Aorta (tissue), 5 donors: ENCODE data around the gene KLHL40. TPM values are rescaled to one million over a fixed set of nuclear protein-coding genes. Genes with fewer than 3 reads are reported as not detected.

ENCODE experiments used
- ATAC-seq: fragments of 200-7000 bp; cut with Tn5 transposase; one replicate; pipeline ENCODE4 v1.9.1; 2022; ENCODE audit warnings: moderate library complexity; ENCODE audit not compliant: low FRiP score
- DNase-seq, 2 donors: peaks; one replicate each; pipeline ENCODE4 v3.0.0-alpha.2; 2020
- H3K27ac ChIP-seq, 2 donors: one replicate each; pipeline ENCODE4 v1.5.1; 2013; ENCODE audit warnings: low read length in 2 of 2, mild to moderate bottlenecking in 2 of 2, moderate library complexity in 2 of 2, control low read depth in 1 of 2, inconsistent platforms in 1 of 2, low read depth in 1 of 2
- H3K27me3 ChIP-seq, 2 donors: one replicate each; pipeline ENCODE4 v1.6.1; 2013; ENCODE audit warnings: control low read depth in 1 of 2, low read length in 1 of 2, mild to moderate bottlenecking in 1 of 2, moderate library complexity in 1 of 2; ENCODE audit not compliant: insufficient read depth in 2 of 2, control insufficient read depth in 1 of 2
- H3K36me3 ChIP-seq, 2 donors: one replicate each; pipeline ENCODE4 v1.6.1; 2013; ENCODE audit warnings: control low read depth in 1 of 2, low read length in 1 of 2, mild to moderate bottlenecking in 1 of 2; ENCODE audit not compliant: insufficient read depth in 2 of 2, control insufficient read depth in 1 of 2
- H3K4me1 ChIP-seq, 2 donors: one replicate each; pipeline ENCODE4 v1.6.1; 2013; ENCODE audit warnings: low read length in 2 of 2, control low read depth in 1 of 2, mild to moderate bottlenecking in 1 of 2, moderate library complexity in 1 of 2; ENCODE audit not compliant: insufficient read depth in 2 of 2, control insufficient read depth in 1 of 2
- H3K4me3 ChIP-seq, 2 donors: one replicate each; pipeline ENCODE4 v1.5.1; 2013; ENCODE audit warnings: low read length in 2 of 2, control low read depth in 1 of 2, mild to moderate bottlenecking in 1 of 2
- H3K9me3 ChIP-seq: one replicate; pipeline ENCODE4 v1.6.1; 2013; ENCODE audit warnings: mild to moderate bottlenecking, low read length; ENCODE audit not compliant: control insufficient read depth
- WGBS, 2 donors: extraction: QIAGEN DNeasy Blood & Tissue Kit; methylation state at CpG; one replicate each; pipeline ENCODE4 v1.1.7; 2013; 5-methylcytosine and 5-hydroxymethylcytosine counted together
- intact Hi-C, 2 donors: fragments of 100-400 bp; cut with DNase I; formaldehyde crosslinking; loops; one replicate each; pipeline versions ENCODE4 v1.14.2 to v1.15.0; 2022
- polyA plus RNA-seq, 2 donors: library from polyadenylated mRNA; stranded (reverse); fragments of 200-250 nt; gene quantifications; one replicate each; pipeline ENCODE4 v1.2.3, GENCODE V29; 2013
- total RNA-seq, 2 donors: library from RNA; stranded (reverse); fragmentation: NEBNext Ultra II Directional; extraction: Animal tissue kit (Norgen Biotek cat#: 25700); gene quantifications; one replicate each; pipeline ENCODE4 v1.2.1, GENCODE V29; 2021
- donor health status: healthy with polysubstance abuse.
- donor health status: Bipolar disorder and iron deficiency.
- donor health status: DM: no; HTN: no; CAD: no.
- donor health status: DM: no; HTN: no; CAD: no.
- donor health status: DM: yes; HTN: yes; CAD: no.

The KLHL40 gene
- total and polyA plus RNA-seq, 4 donors, result 0.26 TPM; not detected in 3

DNA sequence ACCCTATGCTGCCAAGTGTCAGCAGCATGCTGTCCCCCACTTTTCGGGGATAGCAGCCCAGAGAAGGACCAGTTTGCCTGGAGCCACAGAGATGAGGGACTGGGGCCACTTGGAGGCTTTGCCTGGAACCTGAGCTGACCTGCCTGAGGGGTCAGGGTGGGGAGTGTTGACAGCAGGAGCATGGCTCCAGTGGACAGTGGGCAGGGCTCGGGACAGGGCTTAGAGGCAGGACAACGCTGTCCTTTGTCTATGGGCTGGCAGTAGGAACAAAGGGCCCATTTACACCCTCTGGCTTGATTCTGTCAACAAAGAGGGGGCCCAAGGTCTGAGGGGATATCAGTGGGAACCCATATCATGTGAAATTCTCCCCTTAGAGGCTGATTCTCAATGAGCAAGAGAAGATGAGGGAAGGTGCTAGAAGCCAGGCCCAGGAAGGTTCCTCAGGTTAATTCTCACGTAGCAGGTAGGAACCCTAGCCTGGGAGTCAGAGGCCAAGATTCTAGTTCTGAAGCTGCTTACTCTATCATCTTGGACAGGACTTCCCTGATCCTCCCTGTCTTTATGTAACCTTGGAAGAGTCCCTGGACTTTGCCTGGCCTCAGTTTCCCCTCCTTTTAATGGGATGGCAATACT, 47.0 kb downstream of the KLHL40 start:
- H3K27ac ChIP-seq, result no peak overlapping the region
- H3K4me1 ChIP-seq, result no peaks in the 10 kb centered on the region
- 76 to 94% methylated on average over 4 of the region's 4 CpGs for WGBS, 2 donors
- H3K27me3 ChIP-seq, result no peaks in the 10 kb centered on the region
- DNase-seq (no peak), ATAC-seq (no peak)
- intact Hi-C loops, result no loop called here
- H3K4me3 ChIP-seq, result no peak overlapping the region
- H3K36me3 ChIP-seq, result no peaks in the 10 kb centered on the region
- no peaks in the 10 kb centered on the region for H3K9me3 ChIP-seq

DNA sequence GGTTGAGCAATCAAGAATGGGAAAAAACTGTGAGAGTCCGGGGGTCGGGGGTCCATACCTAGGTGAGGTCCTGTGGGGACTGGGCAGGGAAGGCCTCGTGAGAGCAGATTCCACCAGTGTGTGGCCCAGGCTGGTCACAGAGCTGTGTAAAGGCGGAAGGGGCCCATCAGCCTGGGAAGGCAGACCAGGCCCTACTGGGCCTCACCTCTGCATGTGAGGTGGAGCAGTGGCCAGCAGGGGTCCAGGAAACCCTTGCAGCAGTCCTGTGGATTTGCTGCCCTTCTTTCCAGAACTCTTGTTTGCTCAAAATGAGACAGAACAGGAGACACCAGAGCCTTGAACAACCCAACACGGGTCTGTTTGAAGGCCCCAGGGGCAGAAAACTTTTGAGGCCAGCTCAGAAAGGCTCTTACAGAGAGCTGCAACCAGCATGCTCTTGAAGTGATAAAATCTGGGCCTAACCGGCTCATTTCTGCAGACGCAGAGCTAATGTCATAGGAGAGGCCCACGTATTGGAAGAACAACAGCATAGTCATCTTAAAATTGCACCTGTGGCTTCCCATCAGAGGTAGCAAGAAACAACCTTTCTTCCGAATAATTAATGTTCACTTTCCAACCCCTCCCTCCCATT, 47.6 kb downstream of the KLHL40 start:
- H3K4me3 ChIP-seq, result no peak overlapping the region
- 81 to 89% methylated on average over 9 of the region's 9 CpGs for WGBS, 2 donors
- no peaks in the 10 kb centered on the region for H3K4me1 ChIP-seq
- ATAC-seq (no peak), DNase-seq (no peak)
- H3K27ac ChIP-seq, result no peak overlapping the region
- intact Hi-C loops, result no loop called here
- H3K27me3 ChIP-seq, result no peaks in the 10 kb centered on the region
- no peaks in the 10 kb centered on the region for H3K9me3 ChIP-seq
- no peaks in the 10 kb centered on the region for H3K36me3 ChIP-seq

DNA sequence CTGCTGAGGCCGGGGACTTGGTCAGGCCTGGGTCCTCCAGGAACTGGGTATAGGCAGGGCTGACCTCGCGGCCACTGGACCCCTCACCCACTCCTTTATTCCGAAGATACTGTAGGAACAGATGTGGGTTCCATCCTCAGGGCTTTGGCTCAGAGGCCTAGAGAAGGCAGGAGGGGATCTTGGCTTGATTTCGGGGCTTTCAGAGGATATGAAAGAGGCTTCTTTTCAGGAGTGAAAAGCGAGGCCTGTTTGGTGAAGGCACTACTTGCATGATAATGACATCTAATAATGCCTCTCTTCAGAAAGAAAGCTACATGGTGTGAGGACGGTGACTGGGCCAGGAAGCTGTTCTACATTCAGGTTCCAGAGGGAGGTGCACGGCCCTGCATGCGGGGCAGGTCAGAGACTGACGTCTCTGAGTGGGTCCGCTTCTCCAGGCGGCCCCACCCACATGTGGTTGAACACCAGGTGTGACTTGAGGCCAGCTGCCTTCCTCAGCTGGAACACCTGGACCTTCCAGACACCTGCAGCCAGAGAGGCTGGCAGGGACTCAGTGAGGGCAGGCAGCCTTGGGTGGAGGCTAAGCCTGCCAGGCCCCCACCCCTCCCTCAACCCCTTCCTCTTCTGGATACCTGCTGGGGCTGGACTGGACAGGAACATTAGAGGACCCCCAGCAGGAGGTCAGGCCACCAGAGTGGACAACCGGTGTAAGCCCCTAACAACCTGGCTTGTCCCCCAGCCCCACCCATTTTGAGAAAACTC, 48.3 kb downstream of the KLHL40 start:
- ATAC-seq (no peak), DNase-seq (no peak)
- H3K27ac ChIP-seq, result no peak overlapping the region
- H3K36me3 ChIP-seq, result no peaks in the 10 kb centered on the region
- H3K4me1 ChIP-seq, result no peaks in the 10 kb centered on the region
- H3K9me3 ChIP-seq, result no peaks in the 10 kb centered on the region
- WGBS, 2 donors, result 90 to 91% methylated on average over 13 of the region's 13 CpGs
- no peak overlapping the region for H3K4me3 ChIP-seq
- intact Hi-C loops, result no loop called here
- H3K27me3 ChIP-seq, result no peaks in the 10 kb centered on the region

DNA sequence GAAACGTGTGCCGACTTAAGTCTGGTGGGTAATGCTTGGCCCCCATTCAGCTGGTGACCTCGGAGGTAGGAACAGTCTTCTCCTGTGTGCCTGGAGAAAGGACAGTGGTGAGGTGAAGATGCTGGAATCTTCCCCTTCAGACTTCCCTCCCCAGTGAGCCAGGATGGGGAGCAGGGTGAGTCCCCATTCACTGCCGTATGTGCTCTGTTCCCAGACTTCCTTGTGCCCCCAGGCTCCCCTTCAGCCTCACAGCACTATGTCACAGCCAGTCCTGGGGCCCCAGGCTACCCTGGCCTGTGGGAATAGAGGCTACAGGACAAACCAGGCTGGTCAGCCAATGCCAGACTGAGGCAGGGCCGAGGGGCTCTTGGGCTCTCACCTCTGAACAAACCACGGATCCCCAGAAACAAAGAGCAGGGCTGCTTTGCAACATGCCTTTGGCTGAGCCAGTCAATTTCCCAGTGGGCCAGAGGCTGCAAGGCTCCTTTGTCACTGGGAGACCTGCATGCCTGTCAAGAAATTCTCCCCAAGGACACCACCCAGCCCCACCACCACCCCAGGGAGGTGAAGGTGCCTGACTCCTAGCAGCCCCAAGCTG, 49.0 kb downstream of the KLHL40 start:
- DNase-seq (no peak), ATAC-seq (no peak)
- Histone ChIP-seq H3K9me3 (no peaks in the 10 kb centered on the region), H3K27ac (no peak overlapping the region), H3K4me3 (no peak overlapping the region), H3K27me3 (no peaks in the 10 kb centered on the region), H3K36me3 (no peaks in the 10 kb centered on the region), H3K4me1 (no peaks in the 10 kb centered on the region)
- intact Hi-C loops, result no loop called here
- WGBS, 2 donors, result 78 to 84% methylated on average over 6 of the region's 6 CpGs

DNA sequence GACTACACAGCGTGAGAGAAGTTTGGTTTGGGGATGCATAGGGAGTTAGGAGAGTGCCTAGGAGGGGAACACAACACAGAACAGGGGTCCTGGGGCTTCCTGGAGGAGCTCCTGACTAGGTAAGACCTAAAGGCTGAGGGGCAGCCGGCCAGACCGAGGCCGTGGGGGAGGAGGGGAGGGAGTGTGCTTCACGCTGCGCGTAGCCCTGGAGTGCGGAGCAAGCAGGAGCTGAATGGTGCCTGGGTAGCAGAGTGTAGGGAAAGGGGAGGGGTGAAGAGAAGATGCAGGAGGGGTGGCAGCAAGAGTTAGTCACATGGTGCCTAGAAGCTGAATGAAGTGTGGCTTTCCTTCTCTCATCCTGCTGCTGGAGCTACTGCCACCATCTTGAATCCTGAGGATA, 49.7 kb downstream of the KLHL40 start:
- no peaks in the 10 kb centered on the region for H3K27me3 ChIP-seq
- DNase-seq (no peak), ATAC-seq (no peak)
- H3K4me1 ChIP-seq, result no peaks in the 10 kb centered on the region
- no peak overlapping the region for H3K4me3 ChIP-seq
- H3K36me3 ChIP-seq, result no peaks in the 10 kb centered on the region
- intact Hi-C loops, result no loop called here
- WGBS, 2 donors, result 89 to 90% methylated on average over 8 of the region's 8 CpGs
- no peak overlapping the region for H3K27ac ChIP-seq
- H3K9me3 ChIP-seq, result no peaks in the 10 kb centered on the region

DNA sequence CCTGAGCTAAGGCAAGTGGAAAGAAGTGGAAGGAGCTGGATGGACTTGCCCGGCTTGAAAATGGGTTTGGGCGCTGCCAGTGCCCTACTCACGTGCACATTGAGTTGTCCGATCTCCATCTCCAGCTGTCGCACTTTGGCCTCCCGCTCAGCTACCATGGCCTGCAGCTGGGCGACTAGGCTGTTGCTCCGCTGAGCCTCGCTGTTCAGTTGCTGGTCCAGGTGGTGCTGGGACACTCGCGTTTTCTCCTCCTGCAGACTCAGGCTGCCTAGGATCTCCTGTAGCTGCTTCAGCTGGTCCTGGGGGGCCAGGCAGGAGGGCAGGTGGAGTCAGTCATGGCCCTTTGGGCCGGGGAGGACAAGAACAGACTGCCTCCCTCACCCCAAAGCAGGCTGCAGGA, 50.3 kb downstream of the KLHL40 start:
- 97 to 99% methylated on average over 12 of the region's 12 CpGs for WGBS, 2 donors
- no peaks in the 10 kb centered on the region for H3K9me3 ChIP-seq
- ATAC-seq, result no peak
- H3K4me3 ChIP-seq, result no peak overlapping the region
- H3K27me3 ChIP-seq, result no peaks in the 10 kb centered on the region
- H3K27ac ChIP-seq, result no peak overlapping the region
- intact Hi-C loops, result no loop called here
- H3K36me3 ChIP-seq, result no peaks in the 10 kb centered on the region
- H3K4me1 ChIP-seq, result no peaks in the 10 kb centered on the region
- no peak for DNase-seq

DNA sequence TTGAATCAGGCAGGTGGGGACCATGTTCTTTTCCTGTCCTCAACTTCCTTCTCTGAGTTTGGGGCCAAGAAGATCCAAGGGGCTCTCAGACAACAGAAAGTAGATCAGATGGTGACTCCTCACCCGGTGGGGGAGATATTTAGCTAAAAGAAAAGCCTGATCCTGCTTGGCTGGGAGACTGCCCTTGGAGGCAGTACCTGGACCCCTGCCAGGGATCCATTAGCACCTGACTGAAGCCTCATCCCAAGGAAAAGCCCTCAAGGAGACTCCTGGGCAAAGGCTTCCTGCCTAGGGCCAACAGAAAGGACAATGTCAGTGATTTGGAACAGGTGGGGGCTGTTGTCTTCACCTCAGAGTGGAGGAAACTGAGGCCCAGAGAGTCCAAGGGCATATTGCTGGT, 50.7 kb downstream of the KLHL40 start:
- Histone ChIP-seq H3K9me3 (no peaks in the 10 kb centered on the region), H3K27me3 (no peaks in the 10 kb centered on the region), H3K4me3 (no peak overlapping the region), H3K4me1 (no peaks in the 10 kb centered on the region), H3K27ac (no peak overlapping the region), H3K36me3 (no peaks in the 10 kb centered on the region)
- WGBS, 2 donors, result 70 to 92% methylated on average over 1 of the region's 1 CpG
- DNase-seq (no peak), ATAC-seq (no peak)
- intact Hi-C loops, result no loop called here

DNA sequence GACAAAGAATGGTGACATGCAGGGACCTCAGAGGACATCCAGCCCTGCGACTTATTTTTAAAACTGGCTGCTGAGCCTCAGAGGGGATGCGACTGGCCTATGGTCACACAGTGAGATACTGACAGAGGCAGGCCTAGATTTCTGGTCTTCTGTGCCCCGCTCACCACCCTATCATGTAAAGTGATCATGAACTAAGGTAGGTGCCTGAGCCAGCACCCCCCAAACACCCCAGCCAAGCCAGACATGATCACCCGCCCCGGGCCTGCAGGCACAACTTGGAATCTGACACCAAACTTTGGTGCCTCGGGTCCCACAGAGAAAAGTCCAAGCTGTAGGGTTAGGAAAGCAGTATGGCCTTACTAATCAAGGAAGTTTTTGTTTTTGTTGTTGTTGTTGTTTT, 51.2 kb downstream of the KLHL40 start:
- DNase-seq, result no peak
- intact Hi-C loops, result no loop called here
- ATAC-seq, result no peak

More for the DNA sequence above, 51.2 kb downstream of the KLHL40 start:
- 94% methylated on average over 6 of the region's 6 CpGs for WGBS, 2 donors
- no peaks in the 10 kb centered on the region for H3K9me3 ChIP-seq
- H3K36me3 ChIP-seq, result no peaks in the 10 kb centered on the region
- H3K4me3 ChIP-seq, result no peak overlapping the region
- no peaks in the 10 kb centered on the region for H3K4me1 ChIP-seq
- no peaks in the 10 kb centered on the region for H3K27me3 ChIP-seq
- no peak overlapping the region for H3K27ac ChIP-seq
